ENCODE measurements around the gene AGFG2. TPM values are rescaled to one million over a fixed set of nuclear protein-coding genes. Genes with fewer than 3 reads are reported as not detected.

The AGFG2 gene
- total RNA-seq (10 to 100 TPM; 28.6 to 34.9 TPM), polyA plus RNA-seq (ENCODE audit: insufficient read length in 6 of 6) (10 to 100 TPM; 21.2 to 32.3 (median 27.2) TPM)
- long read RNA-seq, donor 1, full-length matches to known transcripts = 1 of 11 reads
- long read RNA-seq, donor 1, partial matches to known transcripts = 10 of 11 reads
- long read RNA-seq, donor 1, other reads (novel, unspliced or antisense) = 0 of 11 reads
- long read RNA-seq, donor 2, full-length matches to known transcripts = 1 of 10 reads
- long read RNA-seq, donor 2, partial matches to known transcripts = 9 of 10 reads
- long read RNA-seq, donor 2, other reads (novel, unspliced or antisense) = 0 of 10 reads
- long read RNA-seq, donor 3, full-length matches to known transcripts = 3 of 3 reads
- long read RNA-seq, donor 3, partial matches to known transcripts = 0 of 3 reads
- long read RNA-seq, donor 3, other reads (novel, unspliced or antisense) = 0 of 3 reads
- long read RNA-seq, donor 4, partial matches to known transcripts = 1 of 1 reads
- long read RNA-seq, donor 4, other reads (novel, unspliced or antisense) = 0 of 1 reads
- long read RNA-seq, donor 5, full-length matches to known transcripts = 1 of 1 reads
- long read RNA-seq, donor 5, partial matches to known transcripts = 0 of 1 reads
- long read RNA-seq, donor 5, other reads (novel, unspliced or antisense) = 0 of 1 reads
- long read RNA-seq, donor 6, partial matches to known transcripts = 6 of 6 reads
- long read RNA-seq, donor 6, other reads (novel, unspliced or antisense) = 0 of 6 reads
- long read RNA-seq, donor 7 = 0 reads
- long read RNA-seq, donor 8, full-length matches to known transcripts = 1 of 15 reads
- long read RNA-seq, donor 8, partial matches to known transcripts = 14 of 15 reads
- long read RNA-seq, donor 8, other reads (novel, unspliced or antisense) = 0 of 15 reads
- long read RNA-seq, donor 9, full-length matches to known transcripts = 1 of 1 reads
- long read RNA-seq, donor 9, partial matches to known transcripts = 0 of 1 reads
- long read RNA-seq, donor 9, other reads (novel, unspliced or antisense) = 0 of 1 reads
- long read RNA-seq, donor 10, partial matches to known transcripts = 2 of 2 reads
- long read RNA-seq, donor 10, other reads (novel, unspliced or antisense) = 0 of 2 reads
- long read RNA-seq, donor 11 = 0 reads
- long read RNA-seq, donor 12, full-length matches to known transcripts = 2 of 2 reads
- long read RNA-seq, donor 12, partial matches to known transcripts = 0 of 2 reads
- long read RNA-seq, donor 12, other reads (novel, unspliced or antisense) = 0 of 2 reads

- TF ChIP-seq CTCF (IDR thresholded peaks at IDR 0.05) = no peak
- DNase-seq (peak; percentile 99 to 100 (median 100)), ATAC-seq (peak; percentile 98)
- Histone ChIP-seq H3K4me1 (peaks cover 0 to 34% of the 10 kb centered on the region in 2 donors), H3K27me3 (no peaks in the 10 kb centered on the region), H3K36me3 (no peaks in the 10 kb centered on the region), H3K27ac (peak within 1 kb of the TSS; percentile 37 to 75), H3K4me3 (peak within 1 kb of the TSS; percentile 55 to 89), H3K9me3 (no peaks in the 10 kb centered on the region)
- intact Hi-C loops (cut with DNase I) = no loop called here
Measured at GRCh38 chr7:100538654-100539435, at the start of gene AGFG2. Gene AGFG2, plus strand, starts transcription at chr7:100539203. Its CDS starts 144 bp downstream, at chr7:100539347.

DNA sequence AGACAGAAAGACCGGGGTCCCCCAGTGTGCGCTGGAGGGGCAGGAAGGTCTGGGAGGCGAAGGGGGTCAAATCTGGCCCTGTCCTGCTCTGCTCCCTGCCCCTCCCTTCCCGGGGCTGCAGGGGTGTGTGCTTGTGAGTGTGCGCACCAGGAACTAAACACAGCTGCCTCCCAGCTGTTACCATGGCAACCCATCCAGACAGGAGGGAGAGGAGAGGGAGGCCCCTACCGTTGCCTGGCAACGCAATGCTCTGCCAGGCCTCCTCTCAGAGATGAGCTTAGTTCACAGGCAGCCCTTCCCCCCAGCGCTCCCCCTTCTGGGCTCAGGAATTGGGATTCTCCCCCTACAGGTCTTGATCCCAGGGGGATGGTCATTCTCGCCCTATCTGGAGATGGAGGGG is 49.2 kb upstream of the AGFG2 start:
- ATAC-seq = peak; percentile 16
- H3K27me3 ChIP-seq = peaks cover 6 to 30% of the 10 kb centered on the region in 2 donors
- no peaks in the 10 kb centered on the region for H3K9me3 ChIP-seq
- DNase-seq = peak in 1 of 4 donors; percentile 91
- no peak overlapping the region for H3K4me3 ChIP-seq
- no peak for TF ChIP-seq CTCF (IDR thresholded peaks at IDR 0.05)
- H3K36me3 ChIP-seq = no peaks in the 10 kb centered on the region
- H3K4me1 ChIP-seq = peaks cover 7 to 13% of the 10 kb centered on the region in 2 donors
- no peak overlapping the region for H3K27ac ChIP-seq
- intact Hi-C loops (cut with DNase I) = no loop called here

GRCh38 chr7:100490483-100491191 is 48.4 kb upstream of the AGFG2 start:
- Histone ChIP-seq H3K27ac (no peak overlapping the region), H3K27me3 (peaks cover 6 to 30% of the 10 kb centered on the region in 2 donors), H3K36me3 (no peaks in the 10 kb centered on the region), H3K4me3 (no peak overlapping the region), H3K4me1 (peaks cover 7 to 13% of the 10 kb centered on the region in 2 donors), H3K9me3 (no peaks in the 10 kb centered on the region)
- no peak for TF ChIP-seq CTCF (IDR thresholded peaks at IDR 0.05)
- DNase-seq (peak in 1 of 4 donors; percentile 72), ATAC-seq (no peak)
- intact Hi-C loops (cut with DNase I) = no loop called here

GRCh38 chr7:100491192-100491578 is 47.8 kb upstream of the AGFG2 start:
- Histone ChIP-seq H3K27me3 (peaks cover 6 to 30% of the 10 kb centered on the region in 2 donors), H3K27ac (no peak overlapping the region), H3K36me3 (no peaks in the 10 kb centered on the region), H3K9me3 (no peaks in the 10 kb centered on the region), H3K4me1 (peaks cover 7 to 13% of the 10 kb centered on the region in 2 donors), H3K4me3 (no peak overlapping the region)
- intact Hi-C loops (cut with DNase I) = no loop called here
- no peak for TF ChIP-seq CTCF (IDR thresholded peaks at IDR 0.05)
- no peak for DNase-seq
- ATAC-seq = no peak
